HG02885 (cell line): Measurements from ENCODE around the gene TBPL1.
A peak's percentile ranks its signal among the peaks of the same experiment; 100 is the strongest.

ENCODE experiments used
- ATAC-seq: cut with Tn5 transposase; IDR thresholded peaks from one replicate; pipeline ENCODE4 v1.9.1; 2021; ENCODE audit warnings: mild to moderate bottlenecking; ENCODE audit not compliant: unreplicated experiment, poor library complexity

Gene TBPL1

GRCh38 chr6:134031696-134032255, 78.8 kb downstream of the TBPL1 start:
- no peak for ATAC-seq

DNA sequence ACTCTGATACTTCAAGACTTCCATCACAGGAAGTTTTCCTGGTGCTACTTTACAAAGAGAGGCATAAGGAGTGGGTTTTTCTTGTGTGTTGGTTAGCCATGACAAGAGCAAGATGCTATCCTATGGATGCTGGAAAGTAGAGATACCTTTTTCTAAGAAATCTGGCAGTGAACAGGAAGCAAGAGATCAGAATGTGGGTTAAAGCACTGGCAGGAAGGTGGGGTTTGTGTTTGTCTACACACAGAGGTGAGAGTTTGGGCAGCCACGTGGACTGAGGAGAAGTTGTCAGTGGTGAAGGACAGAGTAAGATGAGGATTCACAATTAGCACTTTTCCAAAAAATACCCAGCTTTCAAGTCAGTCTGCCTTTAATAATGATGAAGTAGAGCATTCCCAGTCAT, 81.5 kb downstream of the TBPL1 start:
- ATAC-seq, result no peak

- ATAC-seq, result no peak
These were observed 82.2 kb downstream of the TBPL1 start for GRCh38 chr6:134034961-134035822.

- ATAC-seq, result peak; percentile 44
These were observed 82.8 kb downstream of the TBPL1 start for GRCh38 chr6:134035823-134036296.

- no peak for ATAC-seq
These were observed 86.1 kb downstream of the TBPL1 start for GRCh38 chr6:134039116-134039515.
